GM12878 (cell line): ENCODE results near the gene MCOLN1. TPM values are rescaled to one million over a fixed set of nuclear protein-coding genes. Genes with fewer than 3 reads are reported as not detected.

Experiments used
- BACH1 ChIP-seq: fragments of 450-650 bp; IDR thresholded peaks from 2 replicates; pipeline ENCODE4 v1.6.1; 2017; ENCODE audit warnings: mild to moderate bottlenecking, borderline replicate concordance
- BCL11A ChIP-seq: IDR thresholded peaks from 2 replicates; pipeline ENCODE4 v1.6.1; 2011; ENCODE audit warnings: low read depth, low read length
- BRCA1 ChIP-seq: IDR thresholded peaks from 2 replicates; pipeline ENCODE4 v1.6.1; 2011; ENCODE audit warnings: low read depth, low read length, improper control_type of control experiment
- CREM ChIP-seq: IDR thresholded peaks from 2 replicates; pipeline ENCODE4 v1.6.1; 2014; ENCODE audit warnings: antibody characterized with exemption, low read depth
- CUX1 ChIP-seq: IDR thresholded peaks from 2 replicates; pipeline ENCODE4 v1.6.1; 2012; ENCODE audit warnings: improper control_type of control experiment, low read depth, low read length; ENCODE audit not compliant: insufficient replicate concordance
- EED ChIP-seq: sonication (generic); IDR thresholded peaks from 2 replicates; pipeline ENCODE4 v1.6.1; 2016; ENCODE audit warnings: antibody characterized with exemption, low read depth
- ELK1 ChIP-seq: IDR thresholded peaks from 2 replicates; pipeline ENCODE4 v1.6.1; 2012; ENCODE audit warnings: low read depth, low read length, improper control_type of control experiment
- EP300 ChIP-seq, 2 experiments: fragments of 150-350 bp in 1 of 2; IDR thresholded peaks; 2 replicates each; pipeline ENCODE4 v1.6.1; 2011 to 2012; ENCODE audit warnings: low read depth in 2 of 2, low read length in 2 of 2, borderline replicate concordance in 1 of 2, improper control_type of control experiment in 1 of 2, inconsistent platforms in 1 of 2; ENCODE audit not compliant: control insufficient read depth in 1 of 2
- HDAC2 ChIP-seq: fragments of 200-600 bp; sonication (generic); IDR thresholded peaks from 2 replicates; pipeline ENCODE4 v1.6.1; 2017
- MYC ChIP-seq: IDR thresholded peaks from 2 replicates; pipeline ENCODE4 v1.6.1; 2011; ENCODE audit warnings: mild to moderate bottlenecking, low read length, moderate library complexity, inconsistent platforms; ENCODE audit not compliant: insufficient read depth, insufficient replicate concordance, insufficient read length, severe bottlenecking
- RAD51 ChIP-seq: fragments of 450-650 bp; IDR thresholded peaks from 2 replicates; pipeline ENCODE4 v1.6.1; 2016; ENCODE audit warnings: moderate library complexity, mild to moderate bottlenecking, inconsistent platforms
- RELB ChIP-seq: fragments of 450-650 bp; IDR thresholded peaks from 2 replicates; pipeline ENCODE4 v1.6.1; 2017; ENCODE audit warnings: low read depth, mild to moderate bottlenecking, moderate library complexity
- REST ChIP-seq: IDR thresholded peaks from 2 replicates; pipeline ENCODE4 v1.6.1; 2012; ENCODE audit warnings: mild to moderate bottlenecking, low read depth, low read length
- SMAD1 ChIP-seq: fragments of 450-650 bp; IDR thresholded peaks from 2 replicates; pipeline ENCODE4 v1.6.1; 2018; ENCODE audit warnings: mild to moderate bottlenecking, low read depth; ENCODE audit not compliant: partially characterized antibody
- SP1 ChIP-seq: IDR thresholded peaks from one replicate; pipeline ENCODE4 v1.6.1; 2011; ENCODE audit warnings: low read depth, low read length
- SUZ12 ChIP-seq: fragments of 200-600 bp; sonication (generic); IDR thresholded peaks from one replicate; pipeline ENCODE4 v1.6.1; 2018; ENCODE audit warnings: antibody characterized with exemption, mild to moderate bottlenecking; ENCODE audit not compliant: unreplicated experiment
- polyA plus RNA-seq, 11 experiments: library from polyadenylated mRNA; depleted of rRNA in 4 of 11; unstranded in 6 of 11; stranded (reverse) in 5 of 11; fragments of >200 nt; fragmentation: Nextera tagmentation in 4 of 11; fragmentation: Illumina TruSeq in 1 of 11; extraction: Ambion mirVana in 4 of 11; extraction: Trizol in 1 of 11; gene quantifications; 1 replicate in 1 of 11; 2 replicates in 10 of 11; pipeline versions ENCODE4 v1.2.1 to v1.2.3, GENCODE V29; 2011 to 2016; ENCODE audit warnings: inconsistent platforms in 2 of 11, missing spikeins in 2 of 11, low read depth in 1 of 11
- total RNA-seq, 4 experiments: library from RNA; depleted of rRNA in 3 of 4; stranded (reverse); fragments of >200 nt in 3 of 4; fragmentation: Illumina TruSeq in 1 of 4; extraction: Trizol in 1 of 4; gene quantifications; 2 replicates each; pipeline versions ENCODE4 v1.2.1 to v1.2.3, GENCODE V29; 2013 to 2021

Gene MCOLN1
- total and polyA plus RNA-seq, 10 of the 15 experiments (the other 5 are each of a cell fraction or from before 2014, with no cell fraction given) = 0.42 to 15.6 (median 4.9) TPM

- TF ChIP-seq RELB (peak; percentile 98), ELK1 (no peak), SMAD1 (no peak), EP300 (IDR thresholded peaks at IDR 0.05; ENCODE audit: borderline replicate concordance in 1 of 2, control insufficient read depth in 1 of 2, low read depth in 2 of 2, low read length in 2 of 2) (peak; percentile 17 to 68; a peak in 1 of 4 replicates), BACH1 (peak; percentile 79), CREM (peak; percentile 74), BRCA1 (0 out of 2 replicates have a peak, but pooled peaks have one; percentile 10), CUX1 (no peak), REST (no peak), BCL11A (no peak), SUZ12 (no peak), HDAC2 (peak; percentile 84; the same call in 1 of the 2 replicates), RAD51 (peak; percentile 100), SP1 (peak; percentile 91), EED (peak; percentile 34; the same call in 1 of the 2 replicates), MYC (no peak)
Observed at GRCh38 chr19:7522072-7522922, at the start of gene MCOLN1 (continued).
